Activated naive CD4-positive, alpha-beta T cell treated with anti-CD3 and anti-CD28 coated beads, Interleukin-2, amount 10 ng/mL, durations not matched to agents 7 days and 5 days (primary cell): ENCODE data around the gene SLC27A1.
"Not testable (repeated sequence)": the region's sequence is repeated elsewhere in the genome, so short reads cannot be mapped to it uniquely, and the experiment has no call there.

Experiments used
- CTCF ChIA-PET: fragments of 350-600 bp; sonication (Branson Sonifier 250); formaldehyde crosslinking; loops from one replicate; lab custom pipeline; 2021; ENCODE audit warnings: antibody characterized with exemption; lab: Charles Lee
- DNase-seq: peaks from one replicate; pipeline ENCODE4 v3.0.0-alpha.2; 2020
- H3K27ac Mint-ChIP-seq: one replicate; pipeline ENCODE4 v1.8.0; 2021; ENCODE audit warnings: mild to moderate bottlenecking, moderate library complexity, mixed read lengths
- H3K27me3 Mint-ChIP-seq: one replicate; pipeline ENCODE4 v1.8.0; 2021; ENCODE audit warnings: mild to moderate bottlenecking, mixed read lengths
- H3K36me3 Mint-ChIP-seq: one replicate; pipeline ENCODE4 v1.8.0; 2021; ENCODE audit warnings: mixed read lengths
- H3K4me1 Mint-ChIP-seq: one replicate; pipeline ENCODE4 v1.8.0; 2021; ENCODE audit warnings: mixed read lengths
- H3K4me3 Mint-ChIP-seq: one replicate; pipeline ENCODE4 v1.8.0; 2021; ENCODE audit warnings: mild to moderate bottlenecking, moderate library complexity, mixed read lengths
- H3K9me3 Mint-ChIP-seq: one replicate; pipeline ENCODE4 v1.8.0; 2021; ENCODE audit warnings: mixed read lengths

The SLC27A1 gene

GRCh38 chr19:17500447-17501198 lies 30.3 kb downstream of the SLC27A1 start:
- no peaks in the 10 kb centered on the region for H3K9me3 Mint-ChIP-seq
- H3K4me3 Mint-ChIP-seq = no peak overlapping the region
- H3K4me1 Mint-ChIP-seq = peaks cover 26% of the 10 kb centered on the region
- CTCF ChIA-PET = no interaction called here
- H3K27me3 Mint-ChIP-seq = no peaks in the 10 kb centered on the region
- DNase-seq = no peak
- H3K36me3 Mint-ChIP-seq = no peaks in the 10 kb centered on the region
- H3K27ac Mint-ChIP-seq = no peak overlapping the region

- Mint-ChIP-seq H3K4me3 (no peak overlapping the region), H3K4me1 (peaks cover 18% of the 10 kb centered on the region), H3K9me3 (peaks cover 3% of the 10 kb centered on the region), H3K27ac (no peak overlapping the region), H3K36me3 (peaks cover 5% of the 10 kb centered on the region), H3K27me3 (no peaks in the 10 kb centered on the region)
- DNase-seq = no peak
- CTCF ChIA-PET = no interaction called here
Observed at GRCh38 chr19:17503240-17503639, 32.9 kb downstream of the SLC27A1 start.

DNA sequence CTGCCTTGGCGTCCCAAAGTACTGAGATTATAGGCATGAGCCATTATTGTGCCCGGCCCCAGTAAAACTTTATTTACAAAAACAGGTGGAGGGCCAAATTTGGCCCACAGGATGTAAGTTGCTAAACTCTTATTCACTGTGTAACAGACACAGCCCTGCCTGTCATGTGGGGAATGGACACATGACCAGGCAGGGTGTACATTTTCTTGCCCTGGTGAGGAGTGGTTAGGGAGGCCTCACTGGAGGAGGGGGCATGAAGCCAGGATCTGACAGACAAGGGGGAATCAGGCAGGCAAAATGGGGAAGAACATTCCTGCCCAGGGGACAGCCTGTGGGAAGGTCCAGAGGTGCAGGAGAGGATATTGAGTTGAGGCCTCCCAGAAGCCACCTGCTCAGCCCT lies 33.7 kb downstream of the SLC27A1 start:
- peaks cover 22% of the 10 kb centered on the region for H3K4me1 Mint-ChIP-seq
- H3K36me3 Mint-ChIP-seq = peaks cover 8% of the 10 kb centered on the region
- H3K4me3 Mint-ChIP-seq = no peak overlapping the region
- H3K9me3 Mint-ChIP-seq = peaks cover 3% of the 10 kb centered on the region
- H3K27me3 Mint-ChIP-seq = no peaks in the 10 kb centered on the region
- CTCF ChIA-PET = no interaction called here
- no peak overlapping the region for H3K27ac Mint-ChIP-seq
- no peak for DNase-seq

DNA sequence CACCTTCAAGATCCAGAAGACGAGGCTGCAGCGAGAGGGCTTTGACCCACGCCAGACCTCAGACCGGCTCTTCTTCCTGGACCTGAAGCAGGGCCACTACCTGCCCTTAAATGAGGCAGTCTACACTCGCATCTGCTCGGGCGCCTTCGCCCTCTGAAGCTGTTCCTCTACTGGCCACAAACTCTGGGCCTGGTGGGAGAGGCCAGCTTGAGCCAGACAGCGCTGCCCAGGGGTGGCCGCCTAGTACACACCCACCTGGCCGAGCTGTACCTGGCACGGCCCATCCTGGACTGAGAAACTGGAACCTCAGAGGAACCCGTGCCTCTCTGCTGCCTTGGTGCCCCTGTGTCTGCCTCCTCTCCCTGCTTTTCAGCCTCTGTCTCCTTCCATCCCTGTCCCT lies 34.1 kb downstream of the SLC27A1 start:
- Mint-ChIP-seq H3K36me3 (peaks cover 8% of the 10 kb centered on the region), H3K4me1 (peaks cover 21% of the 10 kb centered on the region), H3K27ac (no peak overlapping the region), H3K4me3 (no peak overlapping the region), H3K9me3 (peaks cover 3% of the 10 kb centered on the region), H3K27me3 (no peaks in the 10 kb centered on the region)
- CTCF ChIA-PET = interaction anchor here (9.7 kb wide), 1 partner anchor 8 kb away, joined by 58 read pairs; no protein-coding TSS in a partner anchor
- DNase-seq = no peak

- Mint-ChIP-seq H3K9me3 (peaks cover 3% of the 10 kb centered on the region), H3K27ac (no peak overlapping the region), H3K4me1 (peaks cover 20% of the 10 kb centered on the region), H3K27me3 (no peaks in the 10 kb centered on the region), H3K4me3 (no peak overlapping the region), H3K36me3 (peaks cover 9% of the 10 kb centered on the region)
- CTCF ChIA-PET = interaction anchor here (9.7 kb wide), 1 partner anchor 9 kb away, joined by 58 read pairs; no protein-coding TSS in a partner anchor
- DNase-seq = no peak
Observed at GRCh38 chr19:17505223-17505622, 34.9 kb downstream of the SLC27A1 start.

DNA sequence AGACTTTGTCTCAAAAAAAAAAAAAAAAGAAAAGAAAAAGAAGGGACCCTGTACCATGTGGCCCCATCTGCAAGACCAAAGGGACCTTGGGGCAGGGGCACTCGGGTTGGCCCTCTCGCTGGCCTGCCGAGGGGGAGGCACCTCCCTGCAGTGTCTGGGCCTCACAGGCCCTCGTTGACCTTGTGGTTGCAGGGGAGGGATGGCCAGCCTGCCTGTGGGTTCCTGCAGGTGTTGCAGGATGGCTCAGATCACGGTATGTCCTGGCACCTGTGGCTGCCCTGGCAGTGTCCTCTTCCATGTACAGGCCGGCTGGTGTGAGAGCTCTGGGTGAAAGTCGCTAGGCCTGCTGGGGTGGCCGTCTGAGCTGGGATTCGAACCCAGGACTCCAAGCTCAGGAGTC lies 36.4 kb downstream of the SLC27A1 start:
- Mint-ChIP-seq H3K4me1 (peaks cover 21% of the 10 kb centered on the region), H3K27me3 (no peaks in the 10 kb centered on the region), H3K36me3 (peaks cover 14% of the 10 kb centered on the region), H3K9me3 (peaks cover 3% of the 10 kb centered on the region), H3K27ac (no peak overlapping the region), H3K4me3 (no peak overlapping the region)
- no peak for DNase-seq
- CTCF ChIA-PET = interaction anchor here (9.7 kb wide), 1 partner anchor 10 kb away, joined by 58 read pairs; no protein-coding TSS in a partner anchor

DNA sequence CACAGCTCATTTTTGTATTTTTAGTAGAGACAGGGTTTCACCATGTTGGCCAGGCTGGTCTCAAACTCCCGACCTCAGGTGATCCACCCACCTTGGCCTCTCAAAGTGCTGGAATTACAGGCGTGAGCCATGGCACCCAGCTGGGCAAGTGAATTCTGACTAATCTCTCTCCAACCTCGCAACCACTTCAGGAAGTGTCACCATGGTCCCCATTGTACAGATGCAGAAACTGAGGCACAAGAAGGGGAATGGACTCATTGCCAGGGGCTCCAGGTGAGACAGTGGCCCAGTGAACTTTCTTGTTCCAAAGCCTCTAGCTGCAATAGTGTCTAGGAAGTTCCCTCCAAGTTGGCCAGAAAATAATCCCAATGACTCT lies 38.2 kb downstream of the SLC27A1 start:
- H3K9me3 Mint-ChIP-seq, H3K27me3 Mint-ChIP-seq, H3K4me3 Mint-ChIP-seq, DNase-seq: not testable (repeated sequence)
- CTCF ChIA-PET = interaction anchor here (9.7 kb wide), 1 partner anchor 12 kb away, joined by 58 read pairs; no protein-coding TSS in a partner anchor
- Mint-ChIP-seq H3K27ac (peak overlapping the region; percentile 14), H3K36me3 (peaks cover 17% of the 10 kb centered on the region), H3K4me1 (peaks cover 33% of the 10 kb centered on the region)

DNA sequence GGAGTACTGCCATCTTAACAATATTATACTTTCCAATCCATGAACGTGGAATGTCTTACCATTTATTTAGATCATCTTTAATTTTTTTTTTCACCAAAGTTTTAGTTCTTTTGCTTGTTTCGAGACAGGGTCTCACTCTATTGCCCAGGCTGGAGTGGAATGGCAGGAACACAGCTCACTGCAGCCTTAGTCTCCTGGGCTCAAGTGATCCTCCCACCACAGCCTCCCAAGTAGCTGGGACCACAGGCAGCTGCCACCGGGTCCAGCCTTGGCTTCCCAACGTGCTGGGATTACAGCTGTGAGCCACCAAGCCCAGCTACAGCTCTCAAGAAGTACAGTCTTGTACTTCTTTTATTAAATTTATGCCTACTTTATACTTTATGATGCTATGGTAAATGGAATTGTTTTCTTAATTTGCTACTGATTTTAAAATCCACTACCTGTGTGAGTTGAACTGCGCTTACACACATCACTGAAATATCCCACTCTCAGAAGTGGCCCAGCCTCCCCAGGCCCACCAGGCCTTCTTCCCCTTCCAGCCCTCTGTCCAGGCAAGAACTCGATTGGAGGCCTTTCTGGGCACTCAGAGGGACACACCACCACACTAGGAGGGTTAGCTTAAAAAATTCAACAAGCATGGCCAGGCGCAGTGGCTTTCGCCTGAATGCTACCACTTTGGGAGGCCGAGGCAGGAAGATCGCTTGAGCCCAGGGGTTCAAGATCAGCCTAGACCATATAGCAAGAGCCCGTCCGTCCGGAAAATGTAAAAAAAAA lies 40.1 kb downstream of the SLC27A1 start:
- CTCF ChIA-PET = interaction anchor here (0.6 to 9.7 kb wide), 5 partner anchors 12 to 64 kb away, joined by 3 to 58 read pairs (median 5); no protein-coding TSS in a partner anchor
- H3K4me1 Mint-ChIP-seq = peaks cover 41% of the 10 kb centered on the region
- peaks cover 21% of the 10 kb centered on the region for H3K36me3 Mint-ChIP-seq
- peak overlapping the region; percentile 95 for H3K27ac Mint-ChIP-seq
- DNase-seq = no peak
- peak overlapping the region; percentile 97 for H3K4me3 Mint-ChIP-seq
- no peaks in the 10 kb centered on the region for H3K27me3 Mint-ChIP-seq
- H3K9me3 Mint-ChIP-seq = peaks cover 3% of the 10 kb centered on the region

- Mint-ChIP-seq H3K9me3 (peaks cover 3% of the 10 kb centered on the region), H3K36me3 (peaks cover 34% of the 10 kb centered on the region)
Observed at GRCh38 chr19:17511724-17512573, 41.6 kb downstream of the SLC27A1 start.

DNA sequence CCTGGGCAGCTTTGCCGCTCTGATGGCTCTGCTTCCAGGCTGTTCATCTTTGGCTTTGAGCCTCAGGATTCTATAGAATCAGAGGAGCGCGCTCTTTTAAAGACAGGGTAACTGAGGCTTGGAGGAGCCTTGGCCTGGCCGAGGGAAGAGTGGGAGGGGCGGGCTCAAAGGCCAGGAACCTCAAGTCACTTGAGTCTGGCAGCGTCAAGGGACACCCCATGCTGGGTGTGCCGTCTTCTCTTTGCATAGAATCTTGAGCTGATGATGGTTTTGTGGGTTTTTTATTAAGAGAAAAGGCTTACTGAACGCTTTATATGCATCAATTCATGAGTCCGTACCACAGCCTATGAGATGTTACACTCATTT lies 42.2 kb downstream of the SLC27A1 start:
- peaks cover 9% of the 10 kb centered on the region for H3K9me3 Mint-ChIP-seq
- H3K4me3 Mint-ChIP-seq = peak overlapping the region; percentile 97
- peak overlapping the region; percentile 95 for H3K27ac Mint-ChIP-seq
- peaks cover 40% of the 10 kb centered on the region for H3K36me3 Mint-ChIP-seq
- H3K4me1 Mint-ChIP-seq = peaks cover 41% of the 10 kb centered on the region
- CTCF ChIA-PET = interaction anchor here (1.1 to 9.7 kb wide), 4 partner anchors 10 to 94 kb away, joined by 3 to 58 read pairs (median 6); no protein-coding TSS in a partner anchor
- DNase-seq = no peak
- no peaks in the 10 kb centered on the region for H3K27me3 Mint-ChIP-seq

More at GRCh38 chr19:17511724-17512573, 41.6 kb downstream of the SLC27A1 start:
- H3K4me3 Mint-ChIP-seq = peak overlapping the region; percentile 97
- peaks cover 41% of the 10 kb centered on the region for H3K4me1 Mint-ChIP-seq
- peak overlapping the region; percentile 95 for H3K27ac Mint-ChIP-seq
- DNase-seq = peak; percentile 90
- no peaks in the 10 kb centered on the region for H3K27me3 Mint-ChIP-seq
- CTCF ChIA-PET = interaction anchor here (0.6 to 9.7 kb wide), 7 partner anchors 11 to 158 kb away, joined by 3 to 58 read pairs (median 3); no protein-coding TSS in a partner anchor

DNA sequence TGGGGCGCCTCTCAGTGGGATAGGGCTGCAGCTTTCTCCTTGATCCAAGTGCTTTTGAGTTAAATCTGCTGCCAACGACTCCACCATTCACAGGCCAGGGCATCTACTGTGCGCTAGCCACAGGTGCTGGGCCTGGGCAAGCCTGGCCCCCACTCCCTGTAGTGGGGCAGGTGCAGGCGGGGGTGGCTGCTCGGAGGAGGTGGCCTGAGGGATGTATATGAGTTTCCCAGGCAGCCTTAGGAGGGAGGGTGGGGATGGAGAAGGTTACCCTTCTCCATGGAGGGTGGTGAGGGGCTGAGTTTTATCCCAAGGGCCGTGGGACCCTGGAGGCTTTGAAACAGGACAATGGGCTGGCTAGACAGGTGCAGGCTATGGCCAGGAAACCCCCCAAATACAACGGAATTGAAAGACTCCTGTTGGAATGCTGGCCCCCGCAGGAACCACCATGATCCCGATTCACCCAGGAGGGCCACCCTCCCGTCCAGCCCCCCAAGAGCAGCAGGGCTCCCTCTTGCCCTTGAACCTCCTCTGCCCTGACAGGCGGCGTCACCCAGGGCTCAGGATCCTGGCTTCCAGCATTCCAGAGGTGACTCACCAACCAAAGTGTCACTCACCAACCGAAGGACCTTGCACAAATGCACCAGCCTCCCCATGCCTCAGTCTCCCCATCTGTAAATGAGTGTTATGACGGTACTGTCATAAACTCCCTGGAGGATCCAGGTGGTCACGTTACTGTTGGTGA lies 45.3 kb downstream of the SLC27A1 start:
- Mint-ChIP-seq H3K4me3 (no peak overlapping the region), H3K27ac (no peak overlapping the region), H3K36me3 (peaks cover 42% of the 10 kb centered on the region), H3K27me3 (no peaks in the 10 kb centered on the region), H3K4me1 (peaks cover 24% of the 10 kb centered on the region), H3K9me3 (peaks cover 8% of the 10 kb centered on the region)
- CTCF ChIA-PET = no interaction called here
- no peak for DNase-seq

DNA sequence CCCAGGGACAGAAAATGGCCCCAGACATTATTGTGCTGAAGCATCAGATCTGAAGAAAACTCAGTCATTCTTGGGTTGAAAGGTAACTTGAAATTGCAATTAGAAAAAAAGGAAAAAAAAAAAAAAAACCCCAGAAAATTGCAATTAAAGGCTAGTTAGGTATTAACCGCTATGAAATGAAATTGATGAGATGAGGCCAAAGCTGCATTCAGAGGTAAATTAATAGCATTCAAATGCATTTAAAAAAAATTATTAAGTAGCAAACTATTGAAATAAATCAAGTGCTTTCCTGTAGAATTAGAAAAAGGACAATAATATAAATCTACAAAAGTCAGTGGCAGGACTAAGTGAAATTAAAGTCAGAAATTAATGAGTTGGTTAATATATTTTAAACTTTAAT lies 47.6 kb downstream of the SLC27A1 start:
- no peaks in the 10 kb centered on the region for H3K27me3 Mint-ChIP-seq
- CTCF ChIA-PET = no interaction called here
- H3K27ac Mint-ChIP-seq = no peak overlapping the region
- H3K36me3 Mint-ChIP-seq = peaks cover 38% of the 10 kb centered on the region
- H3K9me3 Mint-ChIP-seq = peaks cover 8% of the 10 kb centered on the region
- no peak overlapping the region for H3K4me3 Mint-ChIP-seq
- DNase-seq = no peak
- H3K4me1 Mint-ChIP-seq = peaks cover 23% of the 10 kb centered on the region

- H3K9me3 Mint-ChIP-seq, H3K4me3 Mint-ChIP-seq, H3K27me3 Mint-ChIP-seq, DNase-seq: not testable (repeated sequence)
- peaks cover 44% of the 10 kb centered on the region for H3K36me3 Mint-ChIP-seq
- CTCF ChIA-PET = interaction anchor here (1.0 kb wide), 1 partner anchor 23 kb away, joined by 3 read pairs; no protein-coding TSS in a partner anchor
- peak overlapping the region; percentile 19 for H3K27ac Mint-ChIP-seq
- H3K4me1 Mint-ChIP-seq = peaks cover 25% of the 10 kb centered on the region
Observed at GRCh38 chr19:17518654-17519053, 48.3 kb downstream of the SLC27A1 start.
